ENCODE results near the gene SGSM1.

Gene SGSM1

GRCh38 chr22:24791362-24791761, 14.6 kb upstream of the SGSM1 start:
- H3K4me2 ChIP-seq (ENCODE audit: low read length): no peak overlapping the region
- TF ChIP-seq CTCF (IDR thresholded peaks at IDR 0.05; ENCODE audit: low read depth, low read length, poor library complexity, severe bottlenecking) (no peak), EZH2phosphoT487 (IDR thresholded peaks at IDR 0.05; ENCODE audit: borderline replicate concordance, low read length) (no peak)
- H3K36me3 ChIP-seq (ENCODE audit: control insufficient read depth, low read length): no peaks in the 10 kb centered on the region
- no peak overlapping the region for H3K27ac ChIP-seq (ENCODE audit: low read depth, low read length)
- no peaks in the 10 kb centered on the region for H3K4me1 ChIP-seq (ENCODE audit: control insufficient read depth, low read length)
- H3K9me2 ChIP-seq (replicated peaks; ENCODE audit: control insufficient read depth, low read length): no peaks in the 10 kb centered on the region
- no peaks in the 10 kb centered on the region for H3K27me3 ChIP-seq (ENCODE audit: control insufficient read depth, low read length)
- no peaks in the 10 kb centered on the region for H4K20me1 ChIP-seq (ENCODE audit: control insufficient read depth, insufficient read depth, low read depth, low read length)
- H3K79me2 ChIP-seq (ENCODE audit: control insufficient read depth, low read length): no peaks in the 10 kb centered on the region
- H3K4me3 ChIP-seq (ENCODE audit: low read length): no peak overlapping the region
- H3K9me3 ChIP-seq (ENCODE audit: control insufficient read depth, insufficient read depth, low read length): no peaks in the 10 kb centered on the region
- no peaks in the 10 kb centered on the region for H3F3A ChIP-seq (ENCODE audit: control insufficient read depth, insufficient read depth)

GRCh38 chr22:24796056-24796455, 10.0 kb upstream of the SGSM1 start:
- Histone ChIP-seq H3K4me3 (ENCODE audit: low read length) (no peak overlapping the region), H3K27ac (ENCODE audit: low read depth, low read length) (no peak overlapping the region), H3K4me2 (ENCODE audit: low read length) (no peak overlapping the region), H3K36me3 (ENCODE audit: control insufficient read depth, low read length) (no peaks in the 10 kb centered on the region), H3K9me2 (replicated peaks; ENCODE audit: control insufficient read depth, low read length) (no peaks in the 10 kb centered on the region), H4K20me1 (ENCODE audit: control insufficient read depth, insufficient read depth, low read depth, low read length) (no peaks in the 10 kb centered on the region), H3K9me3 (ENCODE audit: control insufficient read depth, insufficient read depth, low read length) (no peaks in the 10 kb centered on the region), H3F3A (ENCODE audit: control insufficient read depth, insufficient read depth) (no peaks in the 10 kb centered on the region), H3K27me3 (ENCODE audit: control insufficient read depth, low read length) (no peaks in the 10 kb centered on the region), H3K4me1 (ENCODE audit: control insufficient read depth, low read length) (no peaks in the 10 kb centered on the region), H3K79me2 (ENCODE audit: control insufficient read depth, low read length) (no peaks in the 10 kb centered on the region)
- TF ChIP-seq CTCF (IDR thresholded peaks at IDR 0.05; ENCODE audit: low read depth, low read length, poor library complexity, severe bottlenecking): no peak
- TF ChIP-seq EZH2phosphoT487 (IDR thresholded peaks at IDR 0.05; ENCODE audit: borderline replicate concordance, low read length): no peak

DNA sequence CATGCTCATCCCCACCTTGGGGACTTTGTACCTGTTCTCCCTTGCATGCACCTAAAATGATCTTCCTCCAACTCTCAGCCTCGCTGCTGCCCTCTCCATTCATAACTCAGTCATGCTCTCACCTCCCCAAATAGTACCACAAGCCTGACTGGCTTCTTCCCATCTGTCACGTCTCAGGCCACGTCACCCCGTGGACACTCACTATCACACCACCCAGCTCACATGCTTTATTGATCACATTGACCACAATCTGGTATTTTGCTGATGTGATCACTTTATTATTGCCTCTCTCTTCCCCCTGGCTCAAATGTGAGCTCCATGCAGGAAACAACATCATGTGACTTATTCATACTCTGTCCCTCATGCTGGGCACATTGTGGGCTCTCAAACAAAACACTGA, 9.2 kb upstream of the SGSM1 start:
- TF ChIP-seq CTCF (IDR thresholded peaks at IDR 0.05; ENCODE audit: low read depth, low read length, poor library complexity, severe bottlenecking): no peak
- TF ChIP-seq EZH2phosphoT487 (IDR thresholded peaks at IDR 0.05; ENCODE audit: borderline replicate concordance, low read length): no peak
- H3K27ac ChIP-seq (ENCODE audit: low read depth, low read length): no peak overlapping the region
- no peaks in the 10 kb centered on the region for H3K4me1 ChIP-seq (ENCODE audit: control insufficient read depth, low read length)
- no peaks in the 10 kb centered on the region for H3K36me3 ChIP-seq (ENCODE audit: control insufficient read depth, low read length)
- H4K20me1 ChIP-seq (ENCODE audit: control insufficient read depth, insufficient read depth, low read depth, low read length): no peaks in the 10 kb centered on the region
- H3K27me3 ChIP-seq (ENCODE audit: control insufficient read depth, low read length): no peaks in the 10 kb centered on the region
- no peaks in the 10 kb centered on the region for H3K79me2 ChIP-seq (ENCODE audit: control insufficient read depth, low read length)
- no peaks in the 10 kb centered on the region for H3K9me3 ChIP-seq (ENCODE audit: control insufficient read depth, insufficient read depth, low read length)
- H3K9me2 ChIP-seq (replicated peaks; ENCODE audit: control insufficient read depth, low read length): no peaks in the 10 kb centered on the region
- no peaks in the 10 kb centered on the region for H3F3A ChIP-seq (ENCODE audit: control insufficient read depth, insufficient read depth)
- no peak overlapping the region for H3K4me3 ChIP-seq (ENCODE audit: low read length)
- no peak overlapping the region for H3K4me2 ChIP-seq (ENCODE audit: low read length)

Data from DOHH2 (cell line).